Measurements from ENCODE around the gene TRAF3IP1.

DNA sequence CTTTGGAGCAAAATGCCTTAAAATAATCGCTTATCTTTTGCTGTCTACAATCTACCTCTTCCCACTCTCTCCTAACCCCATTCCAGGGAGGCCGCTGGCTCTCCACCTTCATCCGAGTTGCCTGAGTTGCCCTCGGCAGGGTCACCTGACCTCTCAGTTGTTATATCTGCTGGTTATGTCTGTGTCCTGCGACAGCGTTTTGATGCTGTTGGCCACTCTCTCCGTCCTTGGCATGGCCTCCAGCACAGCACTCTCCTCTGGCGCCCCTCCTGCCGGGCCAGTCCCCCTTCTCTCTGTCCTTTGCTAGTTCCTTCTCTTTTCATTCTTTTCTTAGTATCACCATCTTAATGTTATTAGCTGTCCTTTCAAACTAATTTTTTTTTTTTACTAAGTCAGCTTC is 41.6 kb downstream of the TRAF3IP1 start:
- TF ChIP-seq OSR1 (CRISPR knock-in tag; IDR thresholded peaks at IDR 0.05) (no peak), GLIS3 (CRISPR knock-in tag; IDR thresholded peaks at IDR 0.05) (no peak), TOX (CRISPR knock-in tag; IDR thresholded peaks at IDR 0.05; ENCODE audit: borderline replicate concordance) (no peak), ZNF8 (CRISPR knock-in tag; IDR thresholded peaks at IDR 0.05) (no peak), ZFP3 (CRISPR knock-in tag; IDR thresholded peaks at IDR 0.05) (no peak), ISL1 (CRISPR knock-in tag; IDR thresholded peaks at IDR 0.05) (no peak), ZFP30 (CRISPR knock-in tag; IDR thresholded peaks at IDR 0.05) (no peak), BACH2 (CRISPR knock-in tag; IDR thresholded peaks at IDR 0.05; ENCODE audit: borderline replicate concordance) (no peak), SNAI2 (CRISPR knock-in tag; IDR thresholded peaks at IDR 0.05) (no peak), ZNF565 (CRISPR knock-in tag; conservative IDR thresholded peaks at IDR 0.05; ENCODE audit: low read depth) (no peak)
- TF ChIP-seq, protein P1, sequence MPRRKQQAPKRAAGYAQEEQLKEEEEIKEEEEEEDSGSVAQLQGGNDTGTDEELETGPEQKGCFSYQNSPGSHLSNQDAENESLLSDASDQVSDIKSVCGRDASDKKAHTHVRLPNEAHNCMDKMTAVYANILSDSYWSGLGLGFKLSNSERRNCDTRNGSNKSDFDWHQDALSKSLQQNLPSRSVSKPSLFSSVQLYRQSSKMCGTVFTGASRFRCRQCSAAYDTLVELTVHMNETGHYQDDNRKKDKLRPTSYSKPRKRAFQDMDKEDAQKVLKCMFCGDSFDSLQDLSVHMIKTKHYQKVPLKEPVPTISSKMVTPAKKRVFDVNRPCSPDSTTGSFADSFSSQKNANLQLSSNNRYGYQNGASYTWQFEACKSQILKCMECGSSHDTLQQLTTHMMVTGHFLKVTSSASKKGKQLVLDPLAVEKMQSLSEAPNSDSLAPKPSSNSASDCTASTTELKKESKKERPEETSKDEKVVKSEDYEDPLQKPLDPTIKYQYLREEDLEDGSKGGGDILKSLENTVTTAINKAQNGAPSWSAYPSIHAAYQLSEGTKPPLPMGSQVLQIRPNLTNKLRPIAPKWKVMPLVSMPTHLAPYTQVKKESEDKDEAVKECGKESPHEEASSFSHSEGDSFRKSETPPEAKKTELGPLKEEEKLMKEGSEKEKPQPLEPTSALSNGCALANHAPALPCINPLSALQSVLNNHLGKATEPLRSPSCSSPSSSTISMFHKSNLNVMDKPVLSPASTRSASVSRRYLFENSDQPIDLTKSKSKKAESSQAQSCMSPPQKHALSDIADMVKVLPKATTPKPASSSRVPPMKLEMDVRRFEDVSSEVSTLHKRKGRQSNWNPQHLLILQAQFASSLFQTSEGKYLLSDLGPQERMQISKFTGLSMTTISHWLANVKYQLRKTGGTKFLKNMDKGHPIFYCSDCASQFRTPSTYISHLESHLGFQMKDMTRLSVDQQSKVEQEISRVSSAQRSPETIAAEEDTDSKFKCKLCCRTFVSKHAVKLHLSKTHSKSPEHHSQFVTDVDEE (CRISPR knock-in tag; IDR thresholded peaks at IDR 0.05) = no peak
- TF ChIP-seq, protein P2, sequence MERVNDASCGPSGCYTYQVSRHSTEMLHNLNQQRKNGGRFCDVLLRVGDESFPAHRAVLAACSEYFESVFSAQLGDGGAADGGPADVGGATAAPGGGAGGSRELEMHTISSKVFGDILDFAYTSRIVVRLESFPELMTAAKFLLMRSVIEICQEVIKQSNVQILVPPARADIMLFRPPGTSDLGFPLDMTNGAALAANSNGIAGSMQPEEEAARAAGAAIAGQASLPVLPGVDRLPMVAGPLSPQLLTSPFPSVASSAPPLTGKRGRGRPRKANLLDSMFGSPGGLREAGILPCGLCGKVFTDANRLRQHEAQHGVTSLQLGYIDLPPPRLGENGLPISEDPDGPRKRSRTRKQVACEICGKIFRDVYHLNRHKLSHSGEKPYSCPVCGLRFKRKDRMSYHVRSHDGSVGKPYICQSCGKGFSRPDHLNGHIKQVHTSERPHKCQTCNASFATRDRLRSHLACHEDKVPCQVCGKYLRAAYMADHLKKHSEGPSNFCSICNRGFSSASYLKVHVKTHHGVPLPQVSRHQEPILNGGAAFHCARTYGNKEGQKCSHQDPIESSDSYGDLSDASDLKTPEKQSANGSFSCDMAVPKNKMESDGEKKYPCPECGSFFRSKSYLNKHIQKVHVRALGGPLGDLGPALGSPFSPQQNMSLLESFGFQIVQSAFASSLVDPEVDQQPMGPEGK (CRISPR knock-in tag; IDR thresholded peaks at IDR 0.05; ENCODE audit: borderline replicate concordance) = no peak
